ENCODE data around the gene RBBP4. TPM values are rescaled to one million over a fixed set of nuclear protein-coding genes. Genes with fewer than 3 reads are reported as not detected.
"Not testable (repeated sequence)": the region's sequence is repeated elsewhere in the genome, so short reads cannot be mapped to it uniquely, and the experiment has no call there.

Gene RBBP4
- total and polyA plus RNA-seq, 2 donors from 2014 or later, result 49.5 to 177 TPM

GRCh38 chr1:32639489-32640075 lies 11.4 kb upstream of the RBBP4 start:
- no peak overlapping the region for H3K27ac ChIP-seq (ENCODE audit: low read depth in 2 of 2, low read length in 2 of 2)
- H3K9ac ChIP-seq (ENCODE audit: low read length in 3 of 3), result no peak overlapping the region
- intact Hi-C loops (cut with DNase I), result no loop called here
- H3K27me3 ChIP-seq (ENCODE audit: control insufficient read depth, insufficient read depth, low read length), result no peaks in the 10 kb centered on the region
- DNase-seq (no peak), FAIRE-seq (no peak)
- H3K36me3 ChIP-seq (ENCODE audit: control insufficient read depth in 2 of 3, insufficient read depth in 3 of 3, low read length in 3 of 3), result no peaks in the 10 kb centered on the region
- no peak for TF ChIP-seq CTCF (IDR thresholded peaks at IDR 0.05; ENCODE audit: borderline replicate concordance, extremely low read depth, insufficient read depth)
- no peak overlapping the region for H3K4me3 ChIP-seq (ENCODE audit: low read length in 3 of 3)
- no peaks in the 10 kb centered on the region for H3K9me3 ChIP-seq (ENCODE audit: control insufficient read depth in 2 of 3, insufficient read depth in 1 of 3, low read length in 3 of 3)
- H3K4me1 ChIP-seq (ENCODE audit: control insufficient read depth in 2 of 3, insufficient read depth in 2 of 3, low read depth in 1 of 3, low read length in 3 of 3), result no peaks in the 10 kb centered on the region

GRCh38 chr1:32642292-32642827 lies 8.6 kb upstream of the RBBP4 start:
- FAIRE-seq; H3K9ac ChIP-seq (ENCODE audit: low read length in 3 of 3): not testable (repeated sequence)

DNA sequence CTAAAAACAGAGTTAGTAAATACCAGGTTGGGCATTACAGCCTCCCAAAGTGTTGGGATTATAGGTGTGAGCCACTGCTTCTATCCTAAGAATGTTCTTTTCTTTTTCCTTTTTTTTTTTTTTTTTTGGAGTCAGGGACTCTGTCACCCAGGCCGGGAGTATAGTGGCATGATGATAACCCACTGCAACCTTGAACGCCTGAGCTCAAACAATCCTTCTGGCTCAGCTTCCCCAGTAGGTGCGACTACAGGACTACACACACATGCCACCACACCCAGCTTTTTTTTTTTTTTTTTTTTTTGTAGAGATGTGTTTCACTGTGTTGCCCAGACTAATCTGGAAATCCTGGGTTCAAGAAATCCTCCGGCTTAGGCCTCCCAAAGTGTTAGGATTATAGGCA lies 6.6 kb upstream of the RBBP4 start:
- FAIRE-seq (no peak), DNase-seq (no peak)
- no peaks in the 10 kb centered on the region for H3K9me3 ChIP-seq (ENCODE audit: control insufficient read depth in 2 of 3, insufficient read depth in 1 of 3, low read length in 3 of 3)
- H3K27ac ChIP-seq (ENCODE audit: low read depth in 2 of 2, low read length in 2 of 2), result no peak overlapping the region
- H3K9ac ChIP-seq (ENCODE audit: low read length in 3 of 3), result no peak overlapping the region
- H3K4me3 ChIP-seq (ENCODE audit: low read length in 3 of 3), result no peak overlapping the region
- no peaks in the 10 kb centered on the region for H3K27me3 ChIP-seq (ENCODE audit: control insufficient read depth, insufficient read depth, low read length)
- no peaks in the 10 kb centered on the region for H3K4me1 ChIP-seq (ENCODE audit: control insufficient read depth in 2 of 3, insufficient read depth in 2 of 3, low read depth in 1 of 3, low read length in 3 of 3)
- TF ChIP-seq CTCF (IDR thresholded peaks at IDR 0.05; ENCODE audit: borderline replicate concordance, extremely low read depth, insufficient read depth), result no peak
- no peaks in the 10 kb centered on the region for H3K36me3 ChIP-seq (ENCODE audit: control insufficient read depth in 2 of 3, insufficient read depth in 3 of 3, low read length in 3 of 3)
- intact Hi-C loops (cut with DNase I), result no loop called here

More at GRCh38 chr1:32642292-32642827, 8.6 kb upstream of the RBBP4 start:
- H3K4me1 ChIP-seq (ENCODE audit: control insufficient read depth in 2 of 3, insufficient read depth in 2 of 3, low read depth in 1 of 3, low read length in 3 of 3); H3K27me3 ChIP-seq (ENCODE audit: control insufficient read depth, insufficient read depth, low read length); H3K4me3 ChIP-seq (ENCODE audit: low read length in 3 of 3); H3K36me3 ChIP-seq (ENCODE audit: control insufficient read depth in 2 of 3, insufficient read depth in 3 of 3, low read length in 3 of 3); H3K27ac ChIP-seq (ENCODE audit: low read depth in 2 of 2, low read length in 2 of 2); intact Hi-C loops (cut with DNase I); H3K9me3 ChIP-seq (ENCODE audit: control insufficient read depth in 2 of 3, insufficient read depth in 1 of 3, low read length in 3 of 3); DNase-seq: not testable (repeated sequence)

DNA sequence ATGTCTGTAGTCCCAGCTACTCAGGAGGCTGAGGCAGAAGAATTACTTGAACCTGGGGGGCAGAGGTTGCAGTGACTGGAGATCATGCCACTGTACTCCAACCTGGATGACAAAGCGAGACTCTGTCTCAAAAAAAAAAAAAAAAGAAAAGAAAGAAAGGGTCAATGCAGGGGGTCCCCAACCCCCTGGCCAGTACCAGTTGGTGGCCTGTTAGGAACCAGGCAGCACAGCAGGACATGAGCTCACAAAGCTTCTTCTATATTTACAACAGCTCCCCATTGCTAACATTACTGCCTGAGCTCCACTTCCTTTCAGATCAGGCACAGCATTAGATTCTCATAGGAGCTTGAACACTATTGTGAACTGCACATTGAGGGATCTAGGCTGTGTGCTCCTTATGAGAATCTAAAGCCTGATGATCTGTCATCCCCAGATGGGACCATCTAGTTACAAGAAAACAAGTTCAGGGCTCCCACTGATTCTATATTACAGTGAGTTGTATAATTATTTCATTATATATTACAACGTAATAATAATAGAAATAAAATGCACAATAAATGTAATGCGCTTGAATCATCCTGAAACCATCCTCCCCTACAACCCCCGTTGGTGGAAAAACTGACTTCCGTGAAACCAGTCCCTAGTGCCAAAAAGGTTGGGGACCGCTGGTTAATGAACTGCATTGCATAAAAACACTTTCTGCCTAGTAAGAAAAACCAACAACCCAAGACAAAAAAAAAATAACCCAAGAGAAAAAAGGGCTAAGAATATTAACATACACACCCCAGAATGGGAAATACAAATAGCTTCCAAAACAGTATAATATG lies 3.5 kb upstream of the RBBP4 start:
- Histone ChIP-seq H3K9me3 (ENCODE audit: control insufficient read depth in 2 of 3, insufficient read depth in 1 of 3, low read length in 3 of 3) (no peaks in the 10 kb centered on the region), H3K4me1 (ENCODE audit: control insufficient read depth in 2 of 3, insufficient read depth in 2 of 3, low read depth in 1 of 3, low read length in 3 of 3) (peaks cover 0 to 2% (median 0%) of the 10 kb centered on the region in 3 donors), H3K27ac (ENCODE audit: low read depth in 2 of 2, low read length in 2 of 2) (no peak overlapping the region), H3K9ac (ENCODE audit: low read length in 3 of 3) (no peak overlapping the region), H3K4me3 (ENCODE audit: low read length in 3 of 3) (no peak overlapping the region), H3K36me3 (ENCODE audit: control insufficient read depth in 2 of 3, insufficient read depth in 3 of 3, low read length in 3 of 3) (peaks cover 0 to 4% (median 0%) of the 10 kb centered on the region in 3 donors), H3K27me3 (ENCODE audit: control insufficient read depth, insufficient read depth, low read length) (no peaks in the 10 kb centered on the region)
- no peak for FAIRE-seq
- TF ChIP-seq CTCF (IDR thresholded peaks at IDR 0.05; ENCODE audit: borderline replicate concordance, extremely low read depth, insufficient read depth), result no peak
- intact Hi-C loops (cut with DNase I), result no loop called here
- DNase-seq, result no peak

Data from kidney (tissue), 14 donors.